K562 (cell line): ENCODE data around the gene PGP. TPM values are rescaled to one million over a fixed set of nuclear protein-coding genes. Genes with fewer than 3 reads are reported as not detected.

Experiments used
- ATAC-seq: fragments of 200-7000 bp; cut with Tn5 transposase; 3 replicates; pipeline ENCODE4 v1.9.1; 2020; ENCODE audit warnings: moderate library complexity
- BruUV-seq: library from RNA; stranded (reverse); fragments of 400-500 nt; replicated peaks from 2 replicates; lab custom pipeline; 2021; lab: Mats Ljungman, UMichigan
- CTCF ChIA-PET: fragments of 300-600 bp; formaldehyde crosslinking; extraction: SDS; loops from one replicate; lab custom pipeline; 2021; ENCODE audit warnings: low intra/inter-chr PET ratio; lab: Yijun Ruan, JAX
- POLR2A ChIA-PET: fragments of 300-600, 350-650 bp; sonication (Branson Sonifier 250); formaldehyde crosslinking; extraction: SDS; loops from one replicate; lab custom pipeline; 2021; ENCODE audit warnings: antibody characterized with exemption, inconsistent platforms; lab: Yijun Ruan, JAX
- DNase-seq, 4 experiments: peaks; one replicate each; pipeline versions ENCODE4 v3.0.0 to v3.0.0-alpha.2; 2011 to 2018; ENCODE audit warnings: low spot score in 3 of 4, mixed read lengths in 3 of 4; ENCODE audit errors: extremely low read depth in 1 of 4
- FAIRE-seq: peaks from 2 replicates; lab custom pipeline; 2011; peaks lifted over from hg19 to GRCh38; lab: Jason Lieb, UNC
- H2AFZ ChIP-seq: 2 replicates; pipeline ENCODE4 v1.6.0; 2011; ENCODE audit warnings: low read depth, low read length, control low read depth, inconsistent platforms
- H3K27ac ChIP-seq: fragments of 200-600 bp; 3 replicates; pipeline ENCODE4 v1.8.0; 2011; ENCODE audit warnings: low read depth, mild to moderate bottlenecking, control low read depth, inconsistent platforms, low read length, moderate library complexity, mixed read lengths; ENCODE audit errors: extremely low read depth
- H3K27me3 ChIP-seq, 2 experiments: fragments of 300-600 bp in 1 of 2; 2 replicates in 1 of 2; 3 replicates in 1 of 2; pipeline versions ENCODE4 v1.6.0 to v1.8.0; 2011; ENCODE audit warnings: inconsistent platforms in 2 of 2, low read length in 2 of 2, mild to moderate bottlenecking in 1 of 2, mixed read lengths in 1 of 2, moderate library complexity in 1 of 2; ENCODE audit not compliant: control insufficient read depth in 2 of 2, insufficient read depth in 2 of 2
- H3K36me3 ChIP-seq: fragments of 300-600 bp; 3 replicates; pipeline ENCODE4 v1.8.0; 2011; ENCODE audit warnings: mild to moderate bottlenecking, low read length, inconsistent platforms; ENCODE audit not compliant: control insufficient read depth, insufficient read depth
- H3K4me1 ChIP-seq, 2 experiments: fragments of 200-600 bp in 1 of 2; replicated peaks in 1 of 2; 2 replicates in 1 of 2; 3 replicates in 1 of 2; pipeline versions ENCODE4 v1.5.1 to v1.8.0; 2011; ENCODE audit warnings: inconsistent platforms in 2 of 2, low read length in 2 of 2, mild to moderate bottlenecking in 1 of 2, mixed read lengths in 1 of 2, moderate library complexity in 1 of 2; ENCODE audit not compliant: control insufficient read depth in 2 of 2, insufficient read depth in 2 of 2
- H3K4me2 ChIP-seq: 2 replicates; pipeline ENCODE4 v1.6.1; 2011; ENCODE audit warnings: low read length, control low read depth, inconsistent platforms, mixed read lengths; ENCODE audit not compliant: insufficient read depth
- H3K4me3 ChIP-seq: fragments of 200-600 bp; sonication (generic), shearing (Covaris generic); 2 replicates; pipeline ENCODE4 v1.5.1; 2016; ENCODE audit warnings: control low read depth, inconsistent platforms
- H3K79me2 ChIP-seq: fragments of 200-600 bp; 3 replicates; pipeline ENCODE4 v1.8.0; 2011; ENCODE audit warnings: low read length, inconsistent platforms; ENCODE audit not compliant: control insufficient read depth, insufficient read depth
- H3K9ac ChIP-seq, 2 experiments: 2 replicates each; pipeline versions ENCODE4 v1.6.0 to v1.6.1; 2011; ENCODE audit warnings: low read depth in 2 of 2, low read length in 2 of 2, control low read depth in 1 of 2, inconsistent platforms in 1 of 2, mild to moderate bottlenecking in 1 of 2, mixed read lengths in 1 of 2; ENCODE audit not compliant: insufficient read depth in 1 of 2
- H3K9me1 ChIP-seq: one replicate; pipeline ENCODE4 v1.6.0; 2011; ENCODE audit warnings: inconsistent platforms, mild to moderate bottlenecking, low read length, moderate library complexity; ENCODE audit not compliant: control insufficient read depth, insufficient read depth
- H3K9me3 ChIP-seq: replicated peaks from 2 replicates; pipeline ENCODE4 v1.5.1; 2011; ENCODE audit warnings: low read depth, low read length, inconsistent platforms; ENCODE audit not compliant: control insufficient read depth, insufficient read depth
- H4K20me1 ChIP-seq: replicated peaks from 2 replicates; pipeline ENCODE4 v1.6.1; 2011; ENCODE audit warnings: low read length, inconsistent platforms, mixed read lengths; ENCODE audit not compliant: control insufficient read depth, insufficient read depth
- HDGF ChIP-seq: fragments of 450-650 bp; IDR thresholded peaks from 2 replicates; pipeline ENCODE4 v1.6.1; 2016
- HNRNPL ChIP-seq: fragments of 200-400 bp; formaldehyde crosslinking; IDR thresholded peaks from 2 replicates; pipeline ENCODE4 v1.6.1; 2017; ENCODE audit warnings: low read depth, mild to moderate bottlenecking, low read length
- RBFOX2 ChIP-seq: fragments of 200-400 bp; formaldehyde crosslinking; IDR thresholded peaks from 2 replicates; pipeline ENCODE4 v1.6.1; 2017; ENCODE audit warnings: low read depth, mild to moderate bottlenecking, low read length, moderate library complexity
- TFAM ChIP-seq: fragments of 250-450 bp; sonication (Bioruptor Pico); conservative IDR thresholded peaks from 2 replicates; pipeline ENCODE4 v1.5.0; 2021; ENCODE audit warnings: mild to moderate bottlenecking, moderate library complexity
- TOE1 ChIP-seq, 2 experiments: fragments of 450-650 bp in 1 of 2; sonication (generic) in 1 of 2; formaldehyde crosslinking in 1 of 2; IDR thresholded peaks; 2 replicates each; pipeline versions ENCODE4 v1.7.1 to v1.8.0; 2016 to 2022; ENCODE audit warnings: borderline replicate concordance in 2 of 2, mild to moderate bottlenecking in 2 of 2, antibody characterized with exemption in 1 of 2, inconsistent platforms in 1 of 2, low read depth in 1 of 2, missing genetic modification reagents in 1 of 2, moderate library complexity in 1 of 2
- ZNF778 ChIP-seq: fragments of 450-650 bp; formaldehyde crosslinking; IDR thresholded peaks from 2 replicates; pipeline ENCODE4 v1.4.0; 2020; ENCODE audit warnings: mild to moderate bottlenecking, moderate library complexity
- WGBS: fragments of 100-300 bp; shearing (Covaris generic); methylation state at CpG from one replicate; pipeline ENCODE4 v1.1.6; 2016; ENCODE audit warnings: low coverage, mixed read lengths; ENCODE audit not compliant: insufficient coverage; ENCODE audit errors: missing lambda C conversion rate; 5-methylcytosine and 5-hydroxymethylcytosine counted together
- in situ Hi-C: fragments of 300-500 bp; cut with MboI; formaldehyde crosslinking; loops from 4 replicates; pipeline ENCODE4 v1.15.0; 2018; ENCODE audit warnings: inconsistent platforms, mixed read lengths
- intact Hi-C: fragments of 100-400 bp; cut with micrococcal nuclease; formaldehyde crosslinking; loops from 2 replicates; pipeline ENCODE4 v1.14.2; 2022
- polyA plus RNA-seq, 8 experiments: library from polyadenylated mRNA; depleted of rRNA in 4 of 8; stranded (reverse) in 5 of 8; unstranded in 3 of 8; fragments of >200 nt; fragmentation: Nextera tagmentation in 2 of 8; fragmentation: Illumina TruSeq in 1 of 8; extraction: Ambion mirVana in 2 of 8; extraction: Trizol in 1 of 8; gene quantifications; 2 replicates each; pipeline versions ENCODE4 v1.2.1 to v1.2.3, GENCODE V29; 2011 to 2014; ENCODE audit warnings: inconsistent platforms in 1 of 8, missing spikeins in 1 of 8
- total RNA-seq, 7 experiments: library from RNA; depleted of rRNA in 6 of 7; stranded (reverse); fragments of >200 nt in 6 of 7; fragmentation: Illumina TruSeq in 2 of 7; extraction: Trizol in 2 of 7; gene quantifications; 2 replicates each; pipeline versions ENCODE4 v1.2.1 to v1.2.3, GENCODE V29; 2011 to 2021; ENCODE audit warnings: low replicate concordance in 1 of 7

PGP gene
- total and polyA plus RNA-seq, 9 of the 15 experiments (the other 6 are each of a cell fraction or from before 2014, with no cell fraction given), result 1.1 to 57.6 (median 19.6) TPM

GRCh38 chr16:2173916-2174315, 40.7 kb downstream of the PGP start:
- peaks cover 75% of the 10 kb centered on the region; the same call in 1 of the 3 replicates for H3K36me3 ChIP-seq
- no peak for FAIRE-seq
- TF ChIP-seq ZNF778 (CRISPR knock-in tag) (no peak), HDGF (no peak), RBFOX2 (peak; percentile 39; the same call in 1 of the 2 replicates), HNRNPL (0 out of 2 replicates have a peak, but pooled peaks have one; percentile 42), TFAM (no peak), TOE1 (IDR thresholded peaks at IDR 0.05; ENCODE audit: borderline replicate concordance) (no peak), TOE1 (CRISPR knock-in tag; IDR thresholded peaks at IDR 0.05; ENCODE audit: borderline replicate concordance, low read depth) (no peak)
- H3K9me1 ChIP-seq, result no peaks in the 10 kb centered on the region
- ChIA-PET POLR2A (interaction anchor here (4.3 kb wide), 1 partner anchor 19 kb away, joined by 27 read pairs; the partner anchor contains the start of gene TRAF7), CTCF (no interaction called here)
- no TSS peak for BruUV-seq
- no peak overlapping the region for H2AFZ ChIP-seq
- ATAC-seq, result no peak
- no peaks in the 10 kb centered on the region; the same call in 1 of the 2 replicates for H4K20me1 ChIP-seq
- no peaks in the 10 kb centered on the region for H3K27me3 ChIP-seq
- intact Hi-C loops, result no loop called here
- H3K4me2 ChIP-seq, result no peak overlapping the region
- in situ Hi-C loops, result no loop called here
- H3K4me1 ChIP-seq, result peaks cover 0 to 60% of the 10 kb centered on the region in 2 experiments; a peak in 2 of 5 replicates
- no peak overlapping the region for H3K27ac ChIP-seq
- no peaks in the 10 kb centered on the region for H3K9me3 ChIP-seq
- no peaks in the 10 kb centered on the region for H3K79me2 ChIP-seq
- H3K9ac ChIP-seq, result peak overlapping the region in 1 of 2 experiments; percentile 20; a peak in 1 of 4 replicates
- 89% methylated on average over 4 of the region's 4 CpGs for WGBS
- no peak overlapping the region for H3K4me3 ChIP-seq
- DNase-seq, result no peak
